GM06990 (cell line): ENCODE measurements around the gene INSM1.

Source experiments
- DNase-seq: peaks from one replicate; pipeline ENCODE4 v3.0.0-alpha.2; 2011; ENCODE audit not compliant: insufficient read length; ENCODE audit errors: extremely low read depth
- H3K27me3 ChIP-seq: replicated peaks from 2 replicates; pipeline ENCODE4 v1.6.0; 2011; ENCODE audit warnings: low read length; ENCODE audit not compliant: control insufficient read depth, insufficient read depth
- H3K36me3 ChIP-seq: 2 replicates; pipeline ENCODE4 v1.5.1; 2011; ENCODE audit warnings: low read length; ENCODE audit not compliant: control insufficient read depth, insufficient read depth
- H3K4me3 ChIP-seq: replicated peaks from 2 replicates; pipeline ENCODE4 v1.5.1; 2011; ENCODE audit warnings: low read depth, mild to moderate bottlenecking, control low read depth, low read length
- CTCF ChIP-seq: IDR thresholded peaks from 2 replicates; pipeline ENCODE4 v1.5.1; 2011; ENCODE audit warnings: low read length, control low read depth, mild to moderate bottlenecking, inconsistent platforms; ENCODE audit not compliant: insufficient read depth, poor library complexity, severe bottlenecking

The INSM1 gene

GRCh38 chr20:20363434-20363798, 4.5 kb upstream of the INSM1 start:
- H3K27me3 ChIP-seq, result peaks cover 2% of the 10 kb centered on the region
- no peak for TF ChIP-seq CTCF
- no peak for DNase-seq
- H3K4me3 ChIP-seq, result no peak overlapping the region
- H3K36me3 ChIP-seq, result no peaks in the 10 kb centered on the region

GRCh38 chr20:20363799-20364592, 3.9 kb upstream of the INSM1 start:
- no peak for TF ChIP-seq CTCF
- peaks cover 2% of the 10 kb centered on the region for H3K27me3 ChIP-seq
- H3K36me3 ChIP-seq, result no peaks in the 10 kb centered on the region
- no peak overlapping the region for H3K4me3 ChIP-seq
- DNase-seq, result peak; percentile 26

GRCh38 chr20:20364593-20365479, 3.1 kb upstream of the INSM1 start:
- no peak for DNase-seq
- peaks cover 2% of the 10 kb centered on the region for H3K27me3 ChIP-seq
- no peak overlapping the region for H3K4me3 ChIP-seq
- TF ChIP-seq CTCF, result no peak
- no peaks in the 10 kb centered on the region for H3K36me3 ChIP-seq

GRCh38 chr20:20365480-20366161, 2.3 kb upstream of the INSM1 start:
- no peak for TF ChIP-seq CTCF
- DNase-seq, result peak; percentile 26
- peaks cover 2% of the 10 kb centered on the region for H3K27me3 ChIP-seq
- H3K4me3 ChIP-seq, result no peak overlapping the region
- H3K36me3 ChIP-seq, result no peaks in the 10 kb centered on the region

GRCh38 chr20:20366551-20366875, 1.4 kb upstream of the INSM1 start:
- no peak for TF ChIP-seq CTCF
- no peak overlapping the region for H3K4me3 ChIP-seq
- H3K36me3 ChIP-seq, result no peaks in the 10 kb centered on the region
- peaks cover under 1% of the 10 kb centered on the region for H3K27me3 ChIP-seq
- DNase-seq, result no peak
